ENCODE measurements around the gene CBY2.

The CBY2 gene

GRCh38 chr13:45702869-45703391, 810 bp downstream of the CBY2 start:
- no peak for DNase-seq (ENCODE audit: low spot score)

- no peak for DNase-seq (ENCODE audit: low spot score)
Observed at GRCh38 chr13:45704211-45704739, 2.2 kb downstream of the CBY2 start.

GRCh38 chr13:45704854-45705695, 3.0 kb downstream of the CBY2 start:
- DNase-seq (ENCODE audit: low spot score): no peak

- DNase-seq (ENCODE audit: low spot score): no peak
Observed at GRCh38 chr13:45705918-45706317, 3.8 kb downstream of the CBY2 start.

GRCh38 chr13:45707516-45708100, 5.5 kb downstream of the CBY2 start:
- no peak for DNase-seq (ENCODE audit: low spot score)

GRCh38 chr13:45711951-45712350, 9.8 kb downstream of the CBY2 start:
- DNase-seq (ENCODE audit: low spot score): no peak

GRCh38 chr13:45713106-45713690, 11.1 kb downstream of the CBY2 start:
- no peak for DNase-seq (ENCODE audit: low spot score)

GRCh38 chr13:45713721-45714120, 11.6 kb downstream of the CBY2 start:
- DNase-seq (ENCODE audit: low spot score): no peak

- no peak for DNase-seq (ENCODE audit: low spot score)
Observed at GRCh38 chr13:45714170-45714569, 12.1 kb downstream of the CBY2 start.

GRCh38 chr13:45715351-45715750, 13.2 kb downstream of the CBY2 start:
- no peak for DNase-seq (ENCODE audit: low spot score)

- no peak for DNase-seq (ENCODE audit: low spot score)
Observed at GRCh38 chr13:45717349-45717748, 15.2 kb downstream of the CBY2 start.

- peak; percentile 16 for DNase-seq (ENCODE audit: low spot score)
Observed at GRCh38 chr13:45718063-45718462, 15.9 kb downstream of the CBY2 start.

- DNase-seq (ENCODE audit: low spot score): no peak
Observed at GRCh38 chr13:45718992-45719391, 16.9 kb downstream of the CBY2 start.

- DNase-seq (ENCODE audit: low spot score): no peak
Observed at GRCh38 chr13:45721203-45721731, 19.1 kb downstream of the CBY2 start.

GRCh38 chr13:45723798-45724197, 21.7 kb downstream of the CBY2 start:
- DNase-seq (ENCODE audit: low spot score): no peak

- no peak for DNase-seq (ENCODE audit: low spot score)
Observed at GRCh38 chr13:45728759-45729158, 26.6 kb downstream of the CBY2 start.

GRCh38 chr13:45731455-45731854, 29.3 kb downstream of the CBY2 start:
- DNase-seq (ENCODE audit: low spot score): no peak

- DNase-seq (ENCODE audit: low spot score): no peak
Observed at GRCh38 chr13:45732916-45733315, 30.8 kb downstream of the CBY2 start.

- no peak for DNase-seq (ENCODE audit: low spot score)
Observed at GRCh38 chr13:45733361-45733760, 31.2 kb downstream of the CBY2 start.

GRCh38 chr13:45737571-45738017, 35.5 kb downstream of the CBY2 start:
- DNase-seq (ENCODE audit: low spot score): no peak

- no peak for DNase-seq (ENCODE audit: low spot score)
Observed at GRCh38 chr13:45742985-45743384, 40.9 kb downstream of the CBY2 start.

GRCh38 chr13:45744979-45745378, 42.9 kb downstream of the CBY2 start:
- DNase-seq (ENCODE audit: low spot score): no peak
